ENCODE results near the gene JADE2. TPM values are rescaled to one million over a fixed set of nuclear protein-coding genes. Genes with fewer than 3 reads are reported as not detected.
A peak's percentile ranks its signal among the peaks of the same experiment; 100 is the strongest.

JADE2 gene
- total RNA-seq, 3 donors from 2014 or later, result 73.6 to 83.6 (median 76.8) TPM

DNA sequence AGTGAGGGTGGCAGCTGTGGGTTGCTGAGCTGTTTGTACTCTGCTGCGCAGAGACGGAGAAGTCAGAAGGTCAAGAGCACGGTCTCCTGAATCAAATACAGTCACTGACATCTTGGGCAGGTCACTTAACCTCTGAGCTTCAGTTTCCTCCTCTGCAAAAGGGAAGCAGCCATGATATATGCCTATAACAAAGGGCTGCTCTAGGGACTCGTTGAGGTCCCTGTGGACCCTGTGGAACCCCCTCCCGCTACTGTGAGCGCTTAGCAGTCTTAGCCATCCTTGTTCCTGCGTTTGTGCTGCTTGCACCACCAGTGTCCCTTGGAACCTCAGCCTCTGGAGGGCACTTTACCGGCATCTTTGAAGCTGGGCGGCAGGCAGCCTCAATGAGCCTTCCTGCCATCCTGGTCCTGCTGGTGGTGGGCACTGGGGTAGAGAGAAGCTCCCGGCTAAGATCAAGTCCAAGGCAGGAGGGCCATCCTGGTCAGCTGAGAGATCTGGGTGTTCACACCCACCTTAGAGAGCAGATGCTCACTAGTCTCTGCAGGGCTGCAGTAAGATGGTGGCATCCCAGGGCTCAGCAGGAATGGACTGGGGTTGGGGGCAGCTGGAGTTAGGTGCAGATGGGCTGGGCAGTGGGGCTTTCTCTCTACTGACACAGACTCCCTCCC, 8.7 kb downstream of the JADE2 start:
- no peak for DNase-seq
- Mint-ChIP-seq H3K4me1 (ENCODE audit: low read depth) (peaks cover 85% of the 10 kb centered on the region), H3K27me3 (ENCODE audit: low read depth) (no peaks in the 10 kb centered on the region), H3K9me3 (no peaks in the 10 kb centered on the region), H3K36me3 (ENCODE audit: insufficient read depth) (peaks cover 19% of the 10 kb centered on the region), H3K4me3 (no peak overlapping the region)
- no peak for ATAC-seq

DNA sequence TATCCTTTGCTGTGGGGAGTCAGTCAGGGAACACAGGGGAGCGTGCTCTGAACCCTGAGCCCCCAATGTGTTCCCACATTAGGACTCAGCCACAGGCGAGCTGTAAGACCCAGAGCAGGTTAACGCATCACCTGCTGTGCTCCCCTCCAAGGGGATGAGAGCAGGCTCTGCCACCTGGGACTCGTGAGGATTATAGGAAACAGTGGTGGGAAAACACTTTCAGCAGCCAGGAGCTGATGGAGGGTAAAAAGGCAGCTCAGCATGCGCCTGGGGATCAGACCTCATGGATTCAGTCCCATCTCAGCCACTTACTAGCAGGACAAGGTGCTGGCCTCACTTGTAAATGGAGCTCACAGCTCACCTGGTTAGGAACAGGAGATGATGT, 9.2 kb downstream of the JADE2 start:
- Mint-ChIP-seq H3K9me3 (no peaks in the 10 kb centered on the region), H3K4me1 (ENCODE audit: low read depth) (peaks cover 80% of the 10 kb centered on the region), H3K27me3 (ENCODE audit: low read depth) (no peaks in the 10 kb centered on the region), H3K4me3 (no peak overlapping the region), H3K36me3 (ENCODE audit: insufficient read depth) (peaks cover 19% of the 10 kb centered on the region)
- no peak for ATAC-seq
- DNase-seq, result no peak

DNA sequence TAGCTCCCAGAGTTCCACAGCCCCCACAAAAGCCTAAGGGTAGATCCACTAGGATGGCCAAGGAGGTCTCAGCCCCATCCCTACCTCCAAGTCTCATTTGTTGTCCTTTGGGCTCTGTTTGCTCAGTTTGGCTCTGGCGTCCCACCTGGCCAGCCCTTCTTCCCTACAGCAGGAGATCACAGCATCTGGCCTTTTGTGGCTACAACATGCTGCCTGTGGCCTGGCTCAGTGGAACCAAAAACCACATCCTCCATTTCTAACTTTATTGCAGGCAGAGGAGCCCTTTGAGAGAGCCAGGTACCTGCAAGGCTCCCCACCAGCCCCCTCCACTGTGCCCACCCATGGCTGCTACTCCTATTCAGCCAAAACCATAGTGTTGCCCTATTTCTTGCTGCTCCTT, 11.4 kb downstream of the JADE2 start:
- DNase-seq (no peak), ATAC-seq (no peak)
- H3K4me3 Mint-ChIP-seq, result no peak overlapping the region
- H3K27me3 Mint-ChIP-seq (ENCODE audit: low read depth), result no peaks in the 10 kb centered on the region
- no peaks in the 10 kb centered on the region for H3K9me3 Mint-ChIP-seq
- H3K4me1 Mint-ChIP-seq (ENCODE audit: low read depth), result peaks cover 73% of the 10 kb centered on the region
- peaks cover 24% of the 10 kb centered on the region for H3K36me3 Mint-ChIP-seq (ENCODE audit: insufficient read depth)

DNA sequence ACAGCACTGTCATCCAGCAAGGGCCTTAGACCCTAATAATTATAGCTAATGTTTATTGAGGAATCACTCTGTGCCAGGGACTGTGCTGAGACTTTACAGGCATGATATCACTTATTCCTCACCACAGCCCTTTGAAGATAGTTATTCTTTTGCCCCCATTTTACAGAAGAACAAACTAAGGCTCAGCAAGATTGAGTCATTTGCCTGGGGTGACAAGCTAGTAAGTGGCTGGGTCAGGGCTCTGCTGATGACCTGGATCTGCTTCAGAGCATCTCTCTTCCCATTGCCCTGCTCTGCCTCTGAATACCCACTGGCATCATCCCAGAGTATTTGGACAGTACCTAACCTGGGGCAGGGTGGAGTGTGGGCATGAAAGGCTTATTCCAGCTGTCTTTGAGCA, 11.8 kb downstream of the JADE2 start:
- no peak for DNase-seq
- no peak for ATAC-seq
- H3K36me3 Mint-ChIP-seq (ENCODE audit: insufficient read depth), result peaks cover 24% of the 10 kb centered on the region
- no peak overlapping the region for H3K4me3 Mint-ChIP-seq
- no peaks in the 10 kb centered on the region for H3K27me3 Mint-ChIP-seq (ENCODE audit: low read depth)
- no peaks in the 10 kb centered on the region for H3K9me3 Mint-ChIP-seq
- H3K4me1 Mint-ChIP-seq (ENCODE audit: low read depth), result peaks cover 70% of the 10 kb centered on the region

DNA sequence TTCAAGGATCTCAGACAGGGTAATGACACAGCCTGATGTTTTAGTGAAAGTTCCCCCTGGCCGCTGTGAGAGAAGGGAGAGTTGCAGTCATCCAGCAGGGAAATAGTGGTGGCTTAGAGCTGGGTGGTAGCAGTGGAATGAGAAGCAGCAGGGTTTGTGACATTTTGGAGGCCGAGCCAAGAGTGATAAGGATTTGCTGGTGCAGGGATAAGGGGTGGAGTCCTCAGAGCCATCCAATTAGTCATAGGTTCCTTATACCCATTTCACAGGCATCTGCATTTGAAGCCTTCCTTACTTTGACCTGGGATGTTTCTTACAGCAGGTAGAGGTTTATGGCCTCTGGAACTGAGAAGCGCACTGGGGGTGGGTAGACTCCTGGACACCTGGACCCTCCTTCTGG, 12.8 kb downstream of the JADE2 start:
- Mint-ChIP-seq H3K9me3 (no peaks in the 10 kb centered on the region), H3K27me3 (ENCODE audit: low read depth) (no peaks in the 10 kb centered on the region), H3K36me3 (ENCODE audit: insufficient read depth) (peaks cover 24% of the 10 kb centered on the region), H3K4me3 (no peak overlapping the region), H3K4me1 (ENCODE audit: low read depth) (peaks cover 62% of the 10 kb centered on the region)
- DNase-seq (no peak), ATAC-seq (no peak)

DNA sequence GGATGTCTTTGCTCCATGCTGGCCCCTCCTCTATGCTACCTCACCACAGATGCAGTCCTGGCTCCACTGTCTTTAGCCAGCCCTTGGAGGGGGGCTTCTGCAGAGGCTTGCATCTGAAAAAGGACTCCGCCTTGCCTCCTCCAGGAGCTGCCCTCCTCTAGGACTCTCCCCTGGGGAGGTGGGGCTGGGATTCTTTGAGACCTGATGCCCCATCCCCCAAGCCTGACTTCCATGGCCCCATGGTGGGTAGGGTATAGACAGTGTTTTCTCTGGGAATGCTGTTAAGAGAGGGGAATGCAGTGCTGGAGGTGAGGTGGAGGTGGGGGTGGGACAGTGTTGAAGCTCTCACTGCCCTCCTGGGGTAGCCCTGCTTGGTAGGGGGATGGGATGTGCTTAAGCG, 14.3 kb downstream of the JADE2 start:
- Mint-ChIP-seq H3K4me3 (no peak overlapping the region), H3K27me3 (ENCODE audit: low read depth) (no peaks in the 10 kb centered on the region), H3K36me3 (ENCODE audit: insufficient read depth) (peaks cover 25% of the 10 kb centered on the region), H3K9me3 (no peaks in the 10 kb centered on the region), H3K4me1 (ENCODE audit: low read depth) (peaks cover 63% of the 10 kb centered on the region)
- ATAC-seq (no peak), DNase-seq (no peak)

DNA sequence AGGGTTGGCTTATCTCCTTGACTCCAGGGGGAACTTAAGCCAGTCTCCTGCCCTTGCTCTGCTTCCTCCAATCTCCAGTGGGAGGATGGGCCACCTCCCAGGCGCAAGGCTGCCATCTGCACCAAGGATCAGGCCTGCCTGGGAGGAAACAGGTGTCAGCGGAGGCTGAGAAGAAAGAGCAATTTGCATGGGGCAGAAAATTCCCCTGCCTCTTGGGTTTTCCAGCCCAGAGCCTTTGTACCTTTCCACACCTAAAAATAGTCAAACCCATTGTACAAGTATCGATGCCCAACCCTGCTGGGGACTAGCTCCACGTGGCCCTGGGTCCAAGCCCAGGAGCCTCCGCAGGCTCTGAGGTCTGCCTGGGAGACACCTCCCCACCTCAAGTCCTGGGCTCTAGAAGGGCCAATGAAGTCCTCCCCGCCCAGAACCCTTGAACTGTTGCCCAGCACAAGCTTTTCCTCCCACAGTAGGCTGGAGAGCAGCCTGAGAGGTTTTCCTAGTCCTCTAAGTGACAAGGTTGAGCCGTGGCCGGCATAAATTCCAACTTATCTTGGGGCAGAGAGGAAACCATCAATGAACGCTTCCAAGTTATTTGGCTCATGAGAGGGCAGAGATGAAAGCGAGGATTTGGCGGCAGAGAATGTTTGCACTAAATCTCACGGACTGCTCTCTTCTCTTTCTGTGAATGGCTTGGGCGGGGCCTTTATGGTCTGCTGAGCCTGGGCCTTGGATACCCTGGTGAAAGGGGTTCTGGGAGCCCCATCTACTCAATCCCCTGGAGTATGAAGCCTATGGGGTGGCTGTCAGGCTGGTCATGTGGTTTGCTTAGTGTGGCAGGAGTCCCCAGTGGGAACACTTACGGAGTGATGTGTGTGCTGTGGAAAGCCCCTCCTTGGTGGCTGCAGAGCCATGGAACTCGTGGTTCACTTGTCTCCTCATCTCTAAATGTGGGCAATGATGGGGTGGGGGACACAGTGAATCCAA, 15.6 kb downstream of the JADE2 start:
- no peaks in the 10 kb centered on the region for H3K27me3 Mint-ChIP-seq (ENCODE audit: low read depth)
- H3K4me3 Mint-ChIP-seq, result no peak overlapping the region
- no peaks in the 10 kb centered on the region for H3K9me3 Mint-ChIP-seq
- peaks cover 63% of the 10 kb centered on the region for H3K4me1 Mint-ChIP-seq (ENCODE audit: low read depth)
- no peak for ATAC-seq
- peaks cover 24% of the 10 kb centered on the region for H3K36me3 Mint-ChIP-seq (ENCODE audit: insufficient read depth)
- no peak for DNase-seq

DNA sequence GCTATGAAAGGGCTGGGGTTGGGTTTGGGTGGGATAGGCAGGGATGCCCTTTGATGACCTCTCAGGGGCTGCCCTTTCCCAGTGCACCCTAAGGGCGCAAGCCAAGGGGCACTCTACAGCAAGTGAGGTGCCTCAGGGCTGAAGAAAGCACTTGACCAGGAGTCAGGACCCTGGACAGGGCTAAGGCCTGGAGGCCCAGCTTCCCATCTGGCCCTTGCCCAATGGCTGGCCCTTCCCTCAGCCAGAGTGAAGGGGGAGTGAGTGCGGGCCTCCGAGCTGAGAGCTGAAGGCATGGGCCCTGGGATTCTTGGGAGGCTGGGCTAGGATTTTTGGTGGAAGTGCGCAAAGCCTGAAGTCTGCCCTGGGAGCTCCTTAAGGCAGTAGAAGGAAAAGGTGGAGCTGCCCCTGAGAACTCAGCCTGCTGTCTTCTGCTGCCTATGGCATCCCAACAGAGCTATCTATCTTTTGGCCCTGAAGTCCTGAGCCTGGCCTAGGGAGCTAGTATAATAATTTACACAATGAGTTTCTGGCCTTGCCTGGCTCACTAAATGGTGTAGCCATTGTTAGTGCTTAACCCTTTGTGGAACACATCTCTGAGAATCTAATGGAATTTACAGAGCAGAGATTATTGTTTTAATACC, 16.4 kb downstream of the JADE2 start:
- Mint-ChIP-seq H3K27me3 (ENCODE audit: low read depth) (no peaks in the 10 kb centered on the region), H3K36me3 (ENCODE audit: insufficient read depth) (peaks cover 18% of the 10 kb centered on the region), H3K4me1 (ENCODE audit: low read depth) (peaks cover 56% of the 10 kb centered on the region), H3K9me3 (no peaks in the 10 kb centered on the region), H3K4me3 (no peak overlapping the region)
- ATAC-seq (no peak), DNase-seq (no peak)

DNA sequence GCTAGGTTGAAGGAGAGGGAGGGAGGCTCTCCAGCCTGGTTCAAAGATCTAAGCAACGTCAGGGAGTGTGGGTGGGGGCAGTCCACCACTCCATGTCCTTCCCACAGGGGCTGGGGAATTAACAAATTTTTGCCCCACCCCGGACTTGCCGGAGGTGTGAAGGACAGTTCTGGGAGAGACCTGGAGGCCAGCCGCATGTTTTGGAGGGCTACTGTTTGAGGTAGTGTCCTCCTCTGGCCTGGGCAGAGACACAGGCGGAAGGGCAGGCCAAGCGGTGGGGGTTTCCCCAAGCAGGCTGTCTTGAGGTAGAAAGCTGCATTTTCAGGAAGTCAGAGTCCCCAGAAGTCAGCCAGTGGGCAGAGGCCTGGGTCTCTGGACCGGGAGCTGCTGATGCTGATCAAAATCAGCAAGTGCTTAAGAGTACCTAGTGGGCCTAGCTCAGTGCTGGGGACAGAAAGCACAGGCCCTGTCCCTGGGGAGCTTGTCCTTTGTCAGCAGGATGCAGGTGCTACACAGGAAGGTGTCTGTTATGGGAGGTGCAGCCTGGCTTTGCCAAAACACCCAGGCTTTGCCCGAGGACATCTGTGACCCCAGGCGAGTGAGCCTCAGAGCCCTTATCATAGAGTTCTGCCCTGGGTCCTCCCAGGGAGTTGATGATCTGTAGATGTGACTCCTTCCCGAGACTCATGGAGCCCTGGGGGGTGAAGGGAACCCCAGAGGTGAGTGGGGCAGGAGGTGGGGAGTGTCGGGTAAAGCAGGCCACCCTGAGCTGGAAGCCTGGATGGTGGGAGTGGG, 18.5 kb downstream of the JADE2 start:
- DNase-seq (peak; percentile 19), ATAC-seq (peak; percentile 67 to 74)
- Mint-ChIP-seq H3K4me3 (peak overlapping the region; percentile 79), H3K4me1 (ENCODE audit: low read depth) (peaks cover 57% of the 10 kb centered on the region), H3K36me3 (ENCODE audit: insufficient read depth) (peaks cover 19% of the 10 kb centered on the region), H3K27me3 (ENCODE audit: low read depth) (no peaks in the 10 kb centered on the region), H3K9me3 (no peaks in the 10 kb centered on the region)

DNA sequence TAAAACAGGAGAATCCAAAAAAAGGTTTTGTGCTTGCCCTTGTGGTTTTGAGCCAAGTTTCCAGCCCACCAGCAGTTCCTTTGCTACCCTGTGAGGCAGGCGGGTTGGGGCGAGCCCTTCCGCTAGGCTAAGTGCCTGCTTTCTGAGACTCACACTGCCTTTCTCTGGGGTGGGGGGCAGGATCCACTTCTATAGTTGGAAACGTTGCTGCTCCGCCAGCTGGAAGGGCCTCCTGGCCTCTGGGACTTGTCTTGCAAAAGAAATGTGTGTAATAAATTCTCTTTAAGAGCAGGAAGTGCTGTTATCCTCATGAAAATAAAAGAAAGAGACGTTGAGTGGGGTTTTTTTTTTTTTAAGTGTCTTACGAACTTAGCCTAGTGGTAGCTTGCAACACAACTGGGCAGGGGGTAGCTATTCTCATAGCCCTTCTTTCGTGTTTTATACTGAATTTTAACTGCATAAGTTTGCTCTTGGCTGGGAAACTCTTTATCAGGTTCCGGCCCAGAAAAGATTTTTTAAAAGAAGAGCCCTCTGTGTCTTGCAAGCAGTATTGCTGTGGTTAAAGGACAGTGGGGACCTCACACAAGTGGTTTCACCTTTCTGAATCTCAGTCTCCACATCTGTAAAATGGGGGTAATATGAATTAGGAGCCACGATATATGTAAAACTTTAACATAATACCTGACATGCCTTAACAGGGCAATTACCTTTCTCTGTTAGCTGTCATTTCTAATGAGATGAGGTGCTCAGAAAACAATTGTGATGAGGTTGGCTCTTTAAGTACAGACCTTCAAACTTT, 19.8 kb downstream of the JADE2 start:
- Mint-ChIP-seq H3K27me3 (ENCODE audit: low read depth) (no peaks in the 10 kb centered on the region), H3K4me1 (ENCODE audit: low read depth) (peaks cover 64% of the 10 kb centered on the region), H3K36me3 (ENCODE audit: insufficient read depth) (peaks cover 19% of the 10 kb centered on the region), H3K9me3 (no peaks in the 10 kb centered on the region), H3K4me3 (peak overlapping the region; percentile 79)
- DNase-seq, result no peak
- ATAC-seq, result no peak

DNA sequence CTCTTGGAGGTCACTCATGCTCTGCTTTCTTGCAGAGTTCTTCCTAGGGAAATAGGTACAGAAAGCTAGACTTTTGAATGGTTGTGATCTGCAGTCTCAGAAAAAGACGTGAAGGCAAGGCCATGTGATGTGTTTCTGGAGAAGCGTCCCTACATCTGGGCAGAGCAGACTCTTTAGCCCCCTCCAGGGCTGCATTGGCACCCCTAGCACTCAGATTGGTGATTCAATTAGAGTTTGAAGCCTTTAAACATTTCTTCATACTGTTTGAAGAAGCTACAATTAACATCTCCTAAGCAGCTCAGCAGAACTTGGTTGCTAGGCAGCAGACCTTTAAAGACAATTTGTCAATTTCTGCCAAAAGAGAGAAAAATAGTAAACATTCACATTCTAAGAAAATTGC, 21.6 kb downstream of the JADE2 start:
- H3K9me3 Mint-ChIP-seq, result no peaks in the 10 kb centered on the region
- no peak for ATAC-seq
- H3K4me3 Mint-ChIP-seq, result no peak overlapping the region
- H3K27me3 Mint-ChIP-seq (ENCODE audit: low read depth), result no peaks in the 10 kb centered on the region
- no peak for DNase-seq
- peaks cover 20% of the 10 kb centered on the region for H3K36me3 Mint-ChIP-seq (ENCODE audit: insufficient read depth)
- peaks cover 65% of the 10 kb centered on the region for H3K4me1 Mint-ChIP-seq (ENCODE audit: low read depth)

DNA sequence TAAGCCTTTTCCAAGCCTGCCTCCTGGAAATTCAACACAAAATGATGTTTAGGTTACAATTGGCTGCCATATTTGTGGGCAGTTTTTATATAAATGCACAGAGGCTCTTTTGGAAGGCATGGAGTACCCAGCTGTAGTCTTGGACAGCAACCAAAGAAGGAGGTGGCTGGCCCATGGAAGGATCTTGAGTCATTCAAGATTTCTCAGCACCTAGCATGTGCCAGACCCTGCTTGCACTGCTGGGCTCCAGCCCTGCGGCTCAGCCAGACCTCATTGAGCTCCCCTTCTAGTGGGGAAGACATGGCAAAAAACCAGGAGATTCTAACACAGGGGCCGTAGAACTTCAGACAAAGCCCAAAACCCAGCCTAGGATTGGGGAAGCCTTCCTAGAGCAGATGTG, 22.1 kb downstream of the JADE2 start:
- Mint-ChIP-seq H3K27me3 (ENCODE audit: low read depth) (no peaks in the 10 kb centered on the region), H3K36me3 (ENCODE audit: insufficient read depth) (peaks cover 20% of the 10 kb centered on the region), H3K4me3 (no peak overlapping the region), H3K4me1 (ENCODE audit: low read depth) (peaks cover 63% of the 10 kb centered on the region), H3K9me3 (no peaks in the 10 kb centered on the region)
- ATAC-seq, result no peak
- no peak for DNase-seq

DNA sequence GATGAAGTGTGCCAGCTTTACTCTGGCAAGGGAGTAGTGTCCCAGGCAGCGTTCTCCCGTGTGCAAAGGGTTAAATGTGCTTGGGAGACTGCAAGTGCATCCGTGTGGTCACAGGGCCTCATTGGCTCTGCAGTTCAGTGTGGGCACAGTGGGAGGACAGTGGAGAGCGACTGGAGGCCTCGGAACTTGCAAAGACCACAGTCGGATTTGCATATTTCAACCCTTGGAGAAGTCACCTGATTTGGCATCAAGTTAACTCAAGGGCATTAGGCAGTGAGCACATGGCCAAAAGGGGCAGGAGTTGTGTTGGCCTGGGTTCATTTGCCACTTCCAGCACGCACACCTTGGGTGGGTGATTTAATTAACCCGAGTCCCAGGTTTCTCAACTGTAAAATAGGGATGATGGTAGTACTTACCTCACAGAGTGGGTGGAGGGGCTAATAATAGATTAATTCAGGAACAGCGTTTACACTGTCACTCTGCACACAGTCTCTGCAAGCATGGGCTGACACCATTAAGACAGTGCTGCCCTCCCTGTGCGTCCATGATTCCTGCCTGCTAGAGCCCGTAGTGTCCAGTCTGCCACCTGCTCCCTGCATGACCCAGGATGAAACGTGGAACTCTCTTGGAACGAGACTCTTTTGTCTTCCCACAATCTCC, 22.7 kb downstream of the JADE2 start:
- no peak for DNase-seq
- H3K4me3 Mint-ChIP-seq, result no peak overlapping the region
- peaks cover 20% of the 10 kb centered on the region for H3K36me3 Mint-ChIP-seq (ENCODE audit: insufficient read depth)
- H3K27me3 Mint-ChIP-seq (ENCODE audit: low read depth), result no peaks in the 10 kb centered on the region
- no peaks in the 10 kb centered on the region for H3K9me3 Mint-ChIP-seq
- ATAC-seq, result no peak
- peaks cover 63% of the 10 kb centered on the region for H3K4me1 Mint-ChIP-seq (ENCODE audit: low read depth)

Measured in activated T-cell treated with anti-CD3 and anti-CD28 coated beads, Interleukin-2, amount 50 U/mL, for 4 hours (primary cell).